GM06990 (cell line): ENCODE measurements around the gene ZNF766.
"Not testable (repeated sequence)": the region's sequence is repeated elsewhere in the genome, so short reads cannot be mapped to it uniquely, and the experiment has no call there.

Experiments
- DNase-seq: peaks from one replicate; pipeline ENCODE4 v3.0.0-alpha.2; 2011; ENCODE audit not compliant: insufficient read length; ENCODE audit errors: extremely low read depth
- H3K27me3 ChIP-seq: replicated peaks from 2 replicates; pipeline ENCODE4 v1.6.0; 2011; ENCODE audit warnings: low read length; ENCODE audit not compliant: control insufficient read depth, insufficient read depth
- H3K36me3 ChIP-seq: 2 replicates; pipeline ENCODE4 v1.5.1; 2011; ENCODE audit warnings: low read length; ENCODE audit not compliant: control insufficient read depth, insufficient read depth
- H3K4me3 ChIP-seq: replicated peaks from 2 replicates; pipeline ENCODE4 v1.5.1; 2011; ENCODE audit warnings: low read depth, mild to moderate bottlenecking, control low read depth, low read length
- CTCF ChIP-seq: IDR thresholded peaks from 2 replicates; pipeline ENCODE4 v1.5.1; 2011; ENCODE audit warnings: low read length, control low read depth, mild to moderate bottlenecking, inconsistent platforms; ENCODE audit not compliant: insufficient read depth, poor library complexity, severe bottlenecking

Gene ZNF766

GRCh38 chr19:52336117-52336790 lies 66.9 kb downstream of the ZNF766 start, which contains the start of gene ZNF610:
TSS of gene ZNF610 (plus strand) at chr19:52336243. CDS start at chr19:52349173, 12,930 bp downstream.
- TF ChIP-seq CTCF = no peak
- DNase-seq = peak; percentile 86
- H3K4me3 ChIP-seq = peak within 1 kb of the TSS; percentile 79
- no peaks in the 10 kb centered on the region for H3K36me3 ChIP-seq
- H3K27me3 ChIP-seq = no peaks in the 10 kb centered on the region

- peak overlapping the region; percentile 79 for H3K4me3 ChIP-seq
- TF ChIP-seq CTCF = no peak
Measured at GRCh38 chr19:52336791-52337381, 67.5 kb downstream of the ZNF766 start.

GRCh38 chr19:52339022-52339421 lies 69.6 kb downstream of the ZNF766 start:
- not testable (repeated sequence) for H3K36me3 ChIP-seq, H3K27me3 ChIP-seq, DNase-seq, H3K4me3 ChIP-seq

More at GRCh38 chr19:52336791-52337381, 67.5 kb downstream of the ZNF766 start:
- H3K27me3 ChIP-seq = no peaks in the 10 kb centered on the region
- H3K36me3 ChIP-seq = no peaks in the 10 kb centered on the region
- DNase-seq = no peak

- peak; percentile 43 for TF ChIP-seq CTCF
- no peak for DNase-seq
- H3K27me3 ChIP-seq = no peaks in the 10 kb centered on the region
- no peaks in the 10 kb centered on the region for H3K36me3 ChIP-seq
- H3K4me3 ChIP-seq = no peak overlapping the region
Measured at GRCh38 chr19:52343548-52343947, 74.2 kb downstream of the ZNF766 start.

- TF ChIP-seq CTCF = no peak
- DNase-seq = no peak
- H3K4me3 ChIP-seq = no peak overlapping the region
- no peaks in the 10 kb centered on the region for H3K36me3 ChIP-seq
- H3K27me3 ChIP-seq = no peaks in the 10 kb centered on the region
Measured at GRCh38 chr19:52345162-52345561, 75.8 kb downstream of the ZNF766 start.
